CD14-positive monocyte (primary cell): Measurements from ENCODE around the gene FOXL2. TPM values are rescaled to one million over a fixed set of nuclear protein-coding genes. Genes with fewer than 3 reads are reported as not detected.

ENCODE experiments used
- DNase-seq, 3 donors: peaks; one replicate each; pipeline ENCODE4 v3.0.0-alpha.2; 2011 to 2022
- H2AFZ ChIP-seq: 2 replicates; pipeline ENCODE4 v1.6.0; 2012; ENCODE audit warnings: mild to moderate bottlenecking, low read depth, low read length, inconsistent platforms; ENCODE audit not compliant: insufficient read depth, poor library complexity, severe bottlenecking
- H3K27ac ChIP-seq, 2 donors: 1 replicate in 1 of 2; 2 replicates in 1 of 2; pipeline ENCODE4 v1.5.1; 2012 to 2013; ENCODE audit warnings: low read length in 2 of 2, control low read depth in 1 of 2, inconsistent platforms in 1 of 2, low read depth in 1 of 2, mild to moderate bottlenecking in 1 of 2
- H3K27me3 ChIP-seq, 2 donors: one replicate each; pipeline versions ENCODE4 v1.6.0 to v1.6.1; 2011 to 2013; ENCODE audit warnings: low read length in 2 of 2; ENCODE audit not compliant: control insufficient read depth in 2 of 2, insufficient read depth in 2 of 2
- H3K36me3 ChIP-seq, 2 donors: replicated peaks in 1 of 2; 1 replicate in 1 of 2; 2 replicates in 1 of 2; pipeline versions ENCODE4 v1.5.1 to v1.6.1; 2012 to 2013; ENCODE audit warnings: low read length in 2 of 2, control low read depth in 1 of 2, inconsistent platforms in 1 of 2, mild to moderate bottlenecking in 1 of 2; ENCODE audit not compliant: insufficient read depth in 2 of 2, control insufficient read depth in 1 of 2
- H3K4me1 ChIP-seq, 2 donors: 1 replicate in 1 of 2; 2 replicates in 1 of 2; pipeline versions ENCODE4 v1.5.1 to v1.6.1; 2012 to 2013; ENCODE audit warnings: low read length in 2 of 2, control low read depth in 1 of 2, inconsistent platforms in 1 of 2, mild to moderate bottlenecking in 1 of 2, moderate library complexity in 1 of 2; ENCODE audit not compliant: insufficient read depth in 2 of 2, control insufficient read depth in 1 of 2
- H3K4me2 ChIP-seq: replicated peaks from 2 replicates; pipeline ENCODE3; 2012; ENCODE audit warnings: low read length, moderate library complexity, mild to moderate bottlenecking; ENCODE audit not compliant: poor library complexity, severe bottlenecking; ENCODE audit errors: extremely low read depth
- H3K4me3 ChIP-seq, 3 experiments: fragments of 200-600 bp in 1 of 3; sonication (generic) in 1 of 3; replicated peaks in 1 of 3; 1 replicate in 2 of 3; 2 replicates in 1 of 3; pipeline ENCODE4 v1.5.1; 2011 to 2013; ENCODE audit warnings: low read length in 3 of 3, mild to moderate bottlenecking in 3 of 3, control low read depth in 2 of 3, low read depth in 2 of 3, inconsistent platforms in 1 of 3, moderate library complexity in 1 of 3
- H3K79me2 ChIP-seq: 2 replicates; pipeline ENCODE4 v1.6.0; 2012; ENCODE audit warnings: mild to moderate bottlenecking, control low read depth, inconsistent platforms, low read length, moderate library complexity; ENCODE audit not compliant: insufficient read depth
- H3K9ac ChIP-seq: 2 replicates; pipeline ENCODE4 v1.6.0; 2017; ENCODE audit warnings: low read length, mild to moderate bottlenecking; ENCODE audit not compliant: insufficient read depth, poor library complexity, severe bottlenecking
- H3K9me3 ChIP-seq, 2 donors: replicated peaks in 1 of 2; 1 replicate in 1 of 2; 2 replicates in 1 of 2; pipeline versions ENCODE4 v1.5.1 to v1.6.1; 2012 to 2013; ENCODE audit warnings: low read length in 2 of 2, control low read depth in 1 of 2; ENCODE audit not compliant: control insufficient read depth in 1 of 2, insufficient read depth in 1 of 2
- H4K20me1 ChIP-seq: 2 replicates; pipeline ENCODE4 v1.6.0; 2012; ENCODE audit warnings: mild to moderate bottlenecking, low read length, control low read depth, moderate library complexity; ENCODE audit not compliant: insufficient read depth
- H3K27ac Mint-ChIP-seq, 7 donors: one replicate each; pipeline ENCODE4 v1.8.0; 2020; ENCODE audit warnings: mild to moderate bottlenecking in 7 of 7, mixed read lengths in 7 of 7, moderate library complexity in 6 of 7, inconsistent platforms in 2 of 7
- H3K27me3 Mint-ChIP-seq, 3 donors: one replicate each; pipeline ENCODE4 v1.8.0; 2021 to 2022; ENCODE audit warnings: low read depth in 3 of 3, mild to moderate bottlenecking in 3 of 3, mixed read lengths in 3 of 3, moderate library complexity in 3 of 3, inconsistent platforms in 1 of 3
- H3K36me3 Mint-ChIP-seq, 2 donors: one replicate each; pipeline ENCODE4 v1.8.0; 2020; ENCODE audit warnings: mixed read lengths in 2 of 2, inconsistent platforms in 1 of 2, mild to moderate bottlenecking in 1 of 2
- H3K4me1 Mint-ChIP-seq: one replicate; pipeline ENCODE4 v1.8.0; 2020; ENCODE audit warnings: mild to moderate bottlenecking, mixed read lengths
- H3K4me3 Mint-ChIP-seq, 2 donors: one replicate each; pipeline ENCODE4 v1.8.0; 2020; ENCODE audit warnings: mild to moderate bottlenecking in 2 of 2, mixed read lengths in 2 of 2, moderate library complexity in 1 of 2
- H3K9me3 Mint-ChIP-seq, 7 donors: one replicate each; pipeline ENCODE4 v1.8.0; 2020 to 2022; ENCODE audit warnings: mixed read lengths in 7 of 7, mild to moderate bottlenecking in 6 of 7, moderate library complexity in 6 of 7, inconsistent platforms in 2 of 7
- CTCF ChIP-seq: fragments of 200-600 bp; IDR thresholded peaks from one replicate; pipeline ENCODE4 v1.8.0; 2022; ENCODE audit warnings: antibody characterized with exemption, mild to moderate bottlenecking
- WGBS: methylation state at CpG from one replicate; pipeline ENCODE4 v1.1.5; 2013; ENCODE audit warnings: missing lambda C conversion rate; ENCODE audit not compliant: insufficient coverage; 5-methylcytosine and 5-hydroxymethylcytosine counted together
- intact Hi-C, 2 donors: fragments of 100-400 bp; cut with micrococcal nuclease; formaldehyde crosslinking; loops; one replicate each; pipeline versions ENCODE4 v1.15.0 to v1.15.1; 2023
- polyA plus RNA-seq, 3 donors: library from polyadenylated mRNA; depleted of rRNA in 1 of 3; unstranded in 2 of 3; stranded (reverse) in 1 of 3; fragments of 300-500 nt in 2 of 3; fragments of >200 nt in 1 of 3; fragmentation: Illumina TruSeq in 2 of 3; gene quantifications; 1 replicate in 2 of 3; 2 replicates in 1 of 3; pipeline ENCODE4 v1.2.3, GENCODE V29; 2012 to 2021

Gene FOXL2
- polyA plus RNA-seq, 3 donors, result not detected

- no peaks in the 10 kb centered on the region for H3K36me3 ChIP-seq
- H3K27me3 ChIP-seq, result peaks cover 0 to 6% of the 10 kb centered on the region in 2 donors
- H3K4me3 ChIP-seq, result no peak overlapping the region
- H3K27me3 Mint-ChIP-seq, result peaks cover 11 to 26% (median 14%) of the 10 kb centered on the region in 3 donors
- no peak overlapping the region for H3K4me2 ChIP-seq
- H3K27ac ChIP-seq, result no peak overlapping the region
- no peak overlapping the region for H2AFZ ChIP-seq
- no peak for TF ChIP-seq CTCF
- H3K4me3 Mint-ChIP-seq, result no peak overlapping the region
- no peaks in the 10 kb centered on the region for H3K4me1 ChIP-seq
- intact Hi-C loops, result no loop called here
- no peak overlapping the region for H3K9ac ChIP-seq
- no peaks in the 10 kb centered on the region for H3K79me2 ChIP-seq
- DNase-seq, result no peak
- H4K20me1 ChIP-seq, result no peaks in the 10 kb centered on the region
- H3K27ac Mint-ChIP-seq, result peak overlapping the region in 1 of 7 donors; percentile 3
- 91% methylated on average over 4 of the region's 5 CpGs for WGBS
- H3K36me3 Mint-ChIP-seq, result no peaks in the 10 kb centered on the region
- no peaks in the 10 kb centered on the region for H3K9me3 ChIP-seq
- H3K9me3 Mint-ChIP-seq, result peaks cover 0 to 2% (median 0%) of the 10 kb centered on the region in 7 donors
- H3K4me1 Mint-ChIP-seq, result no peaks in the 10 kb centered on the region
Measured at GRCh38 chr3:138972941-138973340, 26.0 kb upstream of the FOXL2 start.

GRCh38 chr3:138971766-138972320 lies 24.9 kb upstream of the FOXL2 start:
- DNase-seq, result no peak
- no peak overlapping the region for H3K4me3 Mint-ChIP-seq
- no peak overlapping the region for H3K27ac Mint-ChIP-seq
- no peaks in the 10 kb centered on the region for H3K4me1 ChIP-seq
- H3K27me3 ChIP-seq, result peaks cover 0 to 6% of the 10 kb centered on the region in 2 donors
- H4K20me1 ChIP-seq, result no peaks in the 10 kb centered on the region
- no peaks in the 10 kb centered on the region for H3K36me3 ChIP-seq
- no peaks in the 10 kb centered on the region for H3K9me3 ChIP-seq
- no peaks in the 10 kb centered on the region for H3K4me1 Mint-ChIP-seq
- no peak overlapping the region for H3K4me2 ChIP-seq
- no peak for TF ChIP-seq CTCF
- WGBS, result 86% methylated on average over 2 of the region's 6 CpGs
- peaks cover 13 to 31% (median 16%) of the 10 kb centered on the region in 3 donors for H3K27me3 Mint-ChIP-seq
- peaks cover 0 to 2% (median 0%) of the 10 kb centered on the region in 7 donors for H3K9me3 Mint-ChIP-seq
- no peak overlapping the region for H3K27ac ChIP-seq
- H3K36me3 Mint-ChIP-seq, result no peaks in the 10 kb centered on the region
- H3K79me2 ChIP-seq, result no peaks in the 10 kb centered on the region
- no peak overlapping the region for H3K9ac ChIP-seq
- intact Hi-C loops, result no loop called here
- H2AFZ ChIP-seq, result no peak overlapping the region
- H3K4me3 ChIP-seq, result no peak overlapping the region
